HepG2 (cell line): ENCODE results near the gene SLC22A7. TPM values are rescaled to one million over a fixed set of nuclear protein-coding genes. Genes with fewer than 3 reads are reported as not detected.

Source experiments
- ATM ChIP-seq: fragments of 450-650 bp; IDR thresholded peaks from 2 replicates; pipeline ENCODE4 v1.7.1; 2017; ENCODE audit warnings: mild to moderate bottlenecking, borderline replicate concordance
- EED ChIP-seq: sonication (generic); formaldehyde crosslinking; IDR thresholded peaks from 2 replicates; pipeline ENCODE4 v1.5.0; 2020; ENCODE audit warnings: mild to moderate bottlenecking, missing genetic modification reagents
- KDM6A ChIP-seq: IDR thresholded peaks from 2 replicates; pipeline ENCODE4 v1.6.1; 2016; ENCODE audit warnings: low read depth
- NAIF1 ChIP-seq: sonication (generic); formaldehyde crosslinking; IDR thresholded peaks from 2 replicates; pipeline ENCODE4 v1.5.0; 2020; ENCODE audit warnings: mild to moderate bottlenecking, missing genetic modification reagents, borderline replicate concordance
- NFYB ChIP-seq: sonication (generic); formaldehyde crosslinking; IDR thresholded peaks from 2 replicates; pipeline ENCODE4 v1.4.0; 2020; ENCODE audit warnings: missing genetic modification reagents
- NONO ChIP-seq, 2 experiments: fragments of 450-650 bp in 1 of 2; sonication (generic) in 1 of 2; formaldehyde crosslinking in 1 of 2; IDR thresholded peaks in 1 of 2; conservative IDR thresholded peaks in 1 of 2; 2 replicates each; pipeline versions ENCODE4 v1.6.1 to v1.8.0; 2017 to 2022; ENCODE audit warnings: mild to moderate bottlenecking in 1 of 2, missing genetic modification reagents in 1 of 2, moderate library complexity in 1 of 2
- SIN3A ChIP-seq: IDR thresholded peaks from 2 replicates; pipeline ENCODE4 v1.6.1; 2011; ENCODE audit warnings: low read depth, mild to moderate bottlenecking, control low read depth, low read length, borderline replicate concordance
- SIN3B ChIP-seq: fragments of 150-350 bp; IDR thresholded peaks from 2 replicates; pipeline ENCODE4 v1.6.1; 2014; ENCODE audit warnings: low read length
- SMYD3 ChIP-seq: sonication (generic); formaldehyde crosslinking; IDR thresholded peaks from 2 replicates; pipeline ENCODE4 v1.8.1; 2023; ENCODE audit warnings: mild to moderate bottlenecking, missing genetic modification reagents
- TCF12 ChIP-seq, 2 experiments: fragments of 450-650 bp in 1 of 2; sonication (generic) in 1 of 2; formaldehyde crosslinking in 1 of 2; IDR thresholded peaks; 2 replicates each; pipeline versions ENCODE4 v1.6.1 to v1.8.0; 2017 to 2022; ENCODE audit warnings: antibody characterized with exemption in 1 of 2, mild to moderate bottlenecking in 1 of 2, missing genetic modification reagents in 1 of 2, moderate library complexity in 1 of 2
- THYN1 ChIP-seq: sonication (generic); formaldehyde crosslinking; IDR thresholded peaks from 2 replicates; pipeline ENCODE4 v1.8.1; 2023; ENCODE audit warnings: low read depth, mild to moderate bottlenecking, moderate library complexity, missing genetic modification reagents, borderline replicate concordance
- ZBTB7A ChIP-seq: sonication (generic); formaldehyde crosslinking; IDR thresholded peaks from 2 replicates; pipeline ENCODE4 v1.8.0; 2022; ENCODE audit warnings: mild to moderate bottlenecking, missing genetic modification reagents
- ZFP90 ChIP-seq: sonication (generic); formaldehyde crosslinking; IDR thresholded peaks from 2 replicates; pipeline ENCODE4 v1.8.0; 2022; ENCODE audit warnings: missing genetic modification reagents, mild to moderate bottlenecking, inconsistent platforms, borderline replicate concordance
- ZFP91 ChIP-seq: sonication (generic); formaldehyde crosslinking; IDR thresholded peaks from 2 replicates; pipeline ENCODE4 v1.9.0; 2022; ENCODE audit warnings: missing genetic modification reagents, mild to moderate bottlenecking, borderline replicate concordance
- ZNF232 ChIP-seq: sonication (generic); formaldehyde crosslinking; IDR thresholded peaks from 2 replicates; pipeline ENCODE4 v1.4.0; 2020; ENCODE audit warnings: missing genetic modification reagents, borderline replicate concordance
- ZNF547 ChIP-seq: sonication (generic); formaldehyde crosslinking; IDR thresholded peaks from 2 replicates; pipeline ENCODE4 v1.5.1; 2020; ENCODE audit warnings: mild to moderate bottlenecking, missing genetic modification reagents
- ZNF557 ChIP-seq: sonication (generic); formaldehyde crosslinking; IDR thresholded peaks from 2 replicates; pipeline ENCODE4 v1.4.0; 2020; ENCODE audit warnings: missing genetic modification reagents
- ZNF737 ChIP-seq: sonication (generic); formaldehyde crosslinking; IDR thresholded peaks from 2 replicates; pipeline ENCODE4 v1.5.0; 2020; ENCODE audit warnings: missing genetic modification reagents, mild to moderate bottlenecking, borderline replicate concordance
- ZNF747 ChIP-seq: sonication (generic); formaldehyde crosslinking; IDR thresholded peaks from 2 replicates; pipeline ENCODE4 v1.8.1; 2023; ENCODE audit warnings: missing genetic modification reagents, mild to moderate bottlenecking, borderline replicate concordance
- ZNF768 ChIP-seq: sonication (generic); formaldehyde crosslinking; IDR thresholded peaks from 2 replicates; pipeline ENCODE4 v1.4.0; 2020; ENCODE audit warnings: missing genetic modification reagents
- ZNF878 ChIP-seq: sonication (generic); formaldehyde crosslinking; IDR thresholded peaks from 2 replicates; pipeline ENCODE4 v1.8.1; 2023; ENCODE audit warnings: mild to moderate bottlenecking, missing genetic modification reagents, moderate library complexity
- polyA plus RNA-seq, 8 experiments: library from polyadenylated mRNA; depleted of rRNA in 3 of 8; stranded (reverse) in 7 of 8; unstranded in 1 of 8; fragments of >200 nt; fragmentation: Illumina TruSeq in 4 of 8; extraction: Trizol in 4 of 8; gene quantifications; 2 replicates each; pipeline versions ENCODE4 v1.2.1 to v1.2.3, GENCODE V29; 2011 to 2016; ENCODE audit warnings: low read depth in 4 of 8, missing spikeins in 1 of 8, mixed read lengths in 1 of 8; ENCODE audit not compliant: insufficient read depth in 1 of 8
- total RNA-seq, 5 experiments: library from RNA; depleted of rRNA; stranded (reverse); fragments of >200 nt; fragmentation: Illumina TruSeq; extraction: Trizol; gene quantifications; 2 replicates each; pipeline ENCODE4 v1.2.3, GENCODE V29; 2016; ENCODE audit warnings: low read depth in 1 of 5
- TF ChIP-seq, protein P1 (sequence below): sonication (generic); formaldehyde crosslinking; IDR thresholded peaks from 2 replicates; pipeline ENCODE4 v1.5.1; 2020; ENCODE audit warnings: mild to moderate bottlenecking, missing genetic modification reagents, borderline replicate concordance
- TF ChIP-seq, protein P2 (sequence below): sonication (generic); formaldehyde crosslinking; IDR thresholded peaks from 2 replicates; pipeline ENCODE4 v1.4.0; 2020; ENCODE audit warnings: missing genetic modification reagents
- TF ChIP-seq, protein P3 (sequence below): sonication (generic); formaldehyde crosslinking; IDR thresholded peaks from 2 replicates; pipeline ENCODE4 v1.4.0; 2020; ENCODE audit warnings: missing genetic modification reagents

SLC22A7 gene
- total and polyA plus RNA-seq, 2 of the 13 experiments (the other 11 are each of a cell fraction or from before 2014, with no cell fraction given) = 5.3 to 22.6 TPM

DNA sequence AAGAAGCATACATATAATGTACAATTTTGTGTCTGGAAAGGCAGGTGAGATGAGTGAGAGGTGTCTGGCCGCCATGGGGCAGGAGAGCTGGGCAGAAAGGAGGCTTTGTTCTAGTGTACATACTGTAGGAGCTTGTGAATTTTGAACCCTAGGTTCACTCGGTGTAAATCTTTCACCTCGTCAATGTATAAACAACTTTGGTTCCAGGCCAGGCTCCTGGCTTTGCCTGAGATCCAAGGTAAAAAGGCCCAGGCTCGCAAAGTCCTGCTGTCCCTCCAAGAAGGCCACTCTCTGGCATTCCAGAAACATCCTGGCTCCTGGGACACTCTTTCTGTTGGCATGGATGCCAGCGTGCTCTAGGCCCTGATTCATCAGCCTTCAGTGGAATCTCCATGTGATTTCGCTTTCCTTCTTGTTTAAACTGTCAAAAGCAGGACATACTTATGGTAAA lies 7.1 kb upstream of the SLC22A7 start (continued):
- TF ChIP-seq TCF12 (IDR thresholded peaks at IDR 0.05) (no peak), TCF12 (CRISPR knock-in tag; IDR thresholded peaks at IDR 0.05) (0 out of 2 replicates have a peak, but pooled peaks have one; percentile 77), NAIF1 (CRISPR knock-in tag) (no peak), KDM6A (peak; percentile 71; the same call in 1 of the 2 replicates), ZNF557 (CRISPR knock-in tag) (0 out of 2 replicates have a peak, but pooled peaks have one; percentile 68), SIN3A (0 out of 2 replicates have a peak, but pooled peaks have one; percentile 30), ZFP91 (CRISPR knock-in tag) (peak; percentile 34; the same call in 1 of the 2 replicates), NONO (IDR thresholded peaks at IDR 0.05) (no peak), NONO (CRISPR knock-in tag; conservative IDR thresholded peaks at IDR 0.05) (0 out of 2 replicates have a peak, but pooled peaks have one; percentile 55), ATM (no peak), SIN3B (peak; percentile 59; the same call in 1 of the 2 replicates), ZNF737 (CRISPR knock-in tag) (no peak), EED (no peak), ZNF547 (CRISPR knock-in tag) (peak; percentile 32; the same call in 1 of the 2 replicates), ZFP90 (peak; percentile 85; the same call in 1 of the 2 replicates), ZNF878 (peak; percentile 78), THYN1 (no peak), ZNF768 (CRISPR knock-in tag) (no peak), ZNF232 (CRISPR knock-in tag) (peak; percentile 87; the same call in 1 of the 2 replicates), SMYD3 (no peak), NFYB (peak; percentile 9; the same call in 1 of the 2 replicates), ZBTB7A (CRISPR knock-in tag) (no peak), ZNF747 (CRISPR knock-in tag) (0 out of 2 replicates have a peak, but pooled peaks have one; percentile 49)
- TF ChIP-seq, protein P1, sequence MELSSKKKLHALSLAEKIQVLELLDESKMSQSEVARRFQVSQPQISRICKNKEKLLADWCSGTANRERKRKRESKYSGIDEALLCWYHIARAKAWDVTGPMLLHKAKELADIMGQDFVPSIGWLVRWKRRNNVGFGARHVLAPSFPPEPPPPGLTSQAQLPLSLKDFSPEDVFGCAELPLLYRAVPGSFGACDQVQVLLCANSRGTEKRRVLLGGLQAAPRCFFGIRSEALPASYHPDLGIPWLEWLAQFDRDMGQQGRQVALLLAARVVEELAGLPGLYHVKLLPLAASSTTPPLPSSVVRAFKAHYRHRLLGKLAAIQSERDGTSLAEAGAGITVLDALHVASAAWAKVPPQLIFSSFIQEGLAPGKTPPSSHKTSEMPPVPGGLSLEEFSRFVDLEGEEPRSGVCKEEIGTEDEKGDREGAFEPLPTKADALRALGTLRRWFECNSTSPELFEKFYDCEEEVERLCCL (CRISPR knock-in tag) = no peak
- TF ChIP-seq, protein P2, sequence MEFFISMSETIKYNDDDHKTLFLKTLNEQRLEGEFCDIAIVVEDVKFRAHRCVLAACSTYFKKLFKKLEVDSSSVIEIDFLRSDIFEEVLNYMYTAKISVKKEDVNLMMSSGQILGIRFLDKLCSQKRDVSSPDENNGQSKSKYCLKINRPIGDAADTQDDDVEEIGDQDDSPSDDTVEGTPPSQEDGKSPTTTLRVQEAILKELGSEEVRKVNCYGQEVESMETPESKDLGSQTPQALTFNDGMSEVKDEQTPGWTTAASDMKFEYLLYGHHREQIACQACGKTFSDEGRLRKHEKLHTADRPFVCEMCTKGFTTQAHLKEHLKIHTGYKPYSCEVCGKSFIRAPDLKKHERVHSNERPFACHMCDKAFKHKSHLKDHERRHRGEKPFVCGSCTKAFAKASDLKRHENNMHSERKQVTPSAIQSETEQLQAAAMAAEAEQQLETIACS = no peak
- TF ChIP-seq, protein P3, sequence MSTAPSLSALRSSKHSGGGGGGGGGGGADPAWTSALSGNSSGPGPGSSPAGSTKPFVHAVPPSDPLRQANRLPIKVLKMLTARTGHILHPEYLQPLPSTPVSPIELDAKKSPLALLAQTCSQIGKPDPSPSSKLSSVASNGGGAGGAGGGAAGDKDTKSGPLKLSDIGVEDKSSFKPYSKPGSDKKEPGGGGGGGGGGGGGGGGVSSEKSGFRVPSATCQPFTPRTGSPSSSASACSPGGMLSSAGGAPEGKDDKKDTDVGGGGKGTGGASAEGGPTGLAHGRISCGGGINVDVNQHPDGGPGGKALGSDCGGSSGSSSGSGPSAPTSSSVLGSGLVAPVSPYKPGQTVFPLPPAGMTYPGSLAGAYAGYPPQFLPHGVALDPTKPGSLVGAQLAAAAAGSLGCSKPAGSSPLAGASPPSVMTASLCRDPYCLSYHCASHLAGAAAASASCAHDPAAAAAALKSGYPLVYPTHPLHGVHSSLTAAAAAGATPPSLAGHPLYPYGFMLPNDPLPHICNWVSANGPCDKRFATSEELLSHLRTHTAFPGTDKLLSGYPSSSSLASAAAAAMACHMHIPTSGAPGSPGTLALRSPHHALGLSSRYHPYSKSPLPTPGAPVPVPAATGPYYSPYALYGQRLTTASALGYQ (CRISPR knock-in tag) = peak; percentile 72
